Astrocyte of the cerebellum (primary cell): Measurements from ENCODE around the gene MBL2.
A peak's percentile ranks its signal among the peaks of the same experiment; 100 is the strongest.

Experiments
- DNase-seq: peaks from one replicate; pipeline ENCODE4 v3.0.0-alpha.2; 2011; ENCODE audit warnings: low read depth
- H3K4me3 ChIP-seq: 2 replicates; pipeline ENCODE4 v1.5.1; 2011; ENCODE audit warnings: mild to moderate bottlenecking, low read depth, low read length, moderate library complexity
- CTCF ChIP-seq: IDR thresholded peaks from 2 replicates; pipeline ENCODE4 v1.5.1; 2012; ENCODE audit warnings: low read length, low read depth, moderate library complexity, mild to moderate bottlenecking; ENCODE audit errors: missing control alignments
- in situ Hi-C: cut with HindIII; loops from 2 replicates; pipeline ENCODE4 v1.10.0; 2017; ENCODE audit warnings: low sequenced_read_pairs

The MBL2 gene

GRCh38 chr10:52774600-52775106 is 2.1 kb upstream of the MBL2 start:
- H3K4me3 ChIP-seq = no peak overlapping the region
- DNase-seq = no peak
- in situ Hi-C loops = no loop called here
- no peak for TF ChIP-seq CTCF

GRCh38 chr10:52774182-52774581 is 1.6 kb upstream of the MBL2 start:
- in situ Hi-C loops = no loop called here
- TF ChIP-seq CTCF = no peak

GRCh38 chr10:52771534-52772445 is 794 bp downstream of the MBL2 start:
- TF ChIP-seq CTCF = no peak
- peak; percentile 4 for DNase-seq
- no peak overlapping the region for H3K4me3 ChIP-seq
- in situ Hi-C loops = no loop called here

More at GRCh38 chr10:52774182-52774581, 1.6 kb upstream of the MBL2 start:
- no peak for DNase-seq
- H3K4me3 ChIP-seq = no peak overlapping the region

GRCh38 chr10:52770904-52771303 is 1.7 kb downstream of the MBL2 start:
- H3K4me3 ChIP-seq = no peak overlapping the region
- in situ Hi-C loops = no loop called here
- DNase-seq = no peak
- TF ChIP-seq CTCF = no peak

GRCh38 chr10:52769966-52770365 is 2.6 kb downstream of the MBL2 start:
- no peak for TF ChIP-seq CTCF
- no peak overlapping the region for H3K4me3 ChIP-seq
- DNase-seq = no peak
- in situ Hi-C loops = no loop called here

GRCh38 chr10:52768001-52768532 is 4.5 kb downstream of the MBL2 start:
- in situ Hi-C loops = no loop called here
- no peak overlapping the region for H3K4me3 ChIP-seq
- DNase-seq = no peak
- TF ChIP-seq CTCF = no peak
